ENCODE results near the gene FBLN2. TPM values are rescaled to one million over a fixed set of nuclear protein-coding genes. Genes with fewer than 3 reads are reported as not detected.

The FBLN2 gene
- total RNA-seq, 1 donor from 2014 or later = 67.5 TPM

GRCh38 chr3:13532631-13533030 lies 16.3 kb upstream of the FBLN2 start:
- H3K4me3 Mint-ChIP-seq = no peak overlapping the region
- no peaks in the 10 kb centered on the region for H3K36me3 Mint-ChIP-seq
- no peaks in the 10 kb centered on the region for H3K27me3 Mint-ChIP-seq (ENCODE audit: low read depth)
- DNase-seq (ENCODE audit: low spot score in 2 of 2, unreplicated experiment in 2 of 2) = no peak
- no peak for TF ChIP-seq CTCF (IDR thresholded peaks at IDR 0.05; ENCODE audit: unreplicated experiment)
- no peak overlapping the region for H3K27ac Mint-ChIP-seq
- H3K9me3 Mint-ChIP-seq = peaks cover 3% of the 10 kb centered on the region
- peaks cover 11% of the 10 kb centered on the region for H3K4me1 Mint-ChIP-seq

GRCh38 chr3:13533885-13534301 lies 15.0 kb upstream of the FBLN2 start:
- Mint-ChIP-seq H3K4me3 (no peak overlapping the region), H3K27me3 (ENCODE audit: low read depth) (no peaks in the 10 kb centered on the region), H3K27ac (no peak overlapping the region), H3K36me3 (no peaks in the 10 kb centered on the region), H3K9me3 (peaks cover 3% of the 10 kb centered on the region), H3K4me1 (peaks cover 8% of the 10 kb centered on the region)
- no peak for TF ChIP-seq CTCF (IDR thresholded peaks at IDR 0.05; ENCODE audit: unreplicated experiment)
- DNase-seq (ENCODE audit: low spot score in 2 of 2, unreplicated experiment in 2 of 2) = no peak

DNA sequence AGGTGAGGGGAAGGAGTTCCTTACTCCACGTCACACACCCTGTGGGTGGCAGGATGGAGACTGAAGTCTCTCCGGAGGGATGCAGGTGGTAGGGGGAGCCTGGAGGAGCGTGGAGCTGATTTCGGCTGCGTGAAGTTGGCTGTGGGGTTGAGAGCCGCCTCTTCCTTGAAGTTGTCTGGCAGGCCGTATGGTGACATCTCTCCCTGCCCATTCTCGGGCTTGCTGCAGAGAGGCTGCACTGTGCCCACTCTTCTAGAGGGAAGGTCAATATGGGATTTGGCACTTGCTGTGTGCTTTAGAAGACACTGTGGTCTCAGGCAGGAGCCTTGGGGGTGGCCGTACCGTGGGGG lies 13.4 kb upstream of the FBLN2 start:
- H3K36me3 Mint-ChIP-seq = no peaks in the 10 kb centered on the region
- TF ChIP-seq CTCF (IDR thresholded peaks at IDR 0.05; ENCODE audit: unreplicated experiment) = no peak
- no peaks in the 10 kb centered on the region for H3K27me3 Mint-ChIP-seq (ENCODE audit: low read depth)
- no peak overlapping the region for H3K27ac Mint-ChIP-seq
- H3K4me3 Mint-ChIP-seq = no peak overlapping the region
- H3K9me3 Mint-ChIP-seq = peaks cover 3% of the 10 kb centered on the region
- H3K4me1 Mint-ChIP-seq = peaks cover 7% of the 10 kb centered on the region
- DNase-seq (ENCODE audit: low spot score in 2 of 2, unreplicated experiment in 2 of 2) = no peak

DNA sequence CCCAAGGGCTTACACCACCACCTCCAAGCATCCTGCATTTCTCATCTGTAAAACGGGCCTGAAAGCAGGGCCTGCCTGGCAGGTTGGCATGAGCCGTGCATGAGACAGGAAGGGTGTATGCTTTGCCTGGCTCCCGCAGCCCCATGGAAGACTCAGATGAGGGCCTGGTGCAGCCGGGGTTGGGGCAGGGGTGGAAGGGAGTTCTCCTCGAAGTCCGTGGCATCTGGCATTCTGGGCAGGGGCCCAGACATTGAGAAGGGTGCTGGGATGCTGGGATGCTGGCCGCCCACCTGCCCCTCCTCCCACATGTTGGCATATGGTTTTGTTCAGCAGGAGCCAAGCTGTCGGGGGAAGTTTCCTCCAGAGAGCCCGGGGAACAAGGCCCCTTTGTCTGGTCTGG lies 13.0 kb upstream of the FBLN2 start:
- DNase-seq (ENCODE audit: low spot score in 2 of 2, unreplicated experiment in 2 of 2) = no peak

GRCh38 chr3:13536432-13536831 lies 12.5 kb upstream of the FBLN2 start:
- peaks cover 7% of the 10 kb centered on the region for H3K4me1 Mint-ChIP-seq
- no peaks in the 10 kb centered on the region for H3K36me3 Mint-ChIP-seq

More for the DNA sequence above, 13.0 kb upstream of the FBLN2 start:
- no peak overlapping the region for H3K4me3 Mint-ChIP-seq
- H3K27me3 Mint-ChIP-seq (ENCODE audit: low read depth) = no peaks in the 10 kb centered on the region
- H3K27ac Mint-ChIP-seq = no peak overlapping the region
- H3K4me1 Mint-ChIP-seq = peaks cover 7% of the 10 kb centered on the region
- H3K9me3 Mint-ChIP-seq = peaks cover 3% of the 10 kb centered on the region
- no peaks in the 10 kb centered on the region for H3K36me3 Mint-ChIP-seq
- TF ChIP-seq CTCF (IDR thresholded peaks at IDR 0.05; ENCODE audit: unreplicated experiment) = no peak

More at GRCh38 chr3:13536432-13536831, 12.5 kb upstream of the FBLN2 start:
- H3K27me3 Mint-ChIP-seq (ENCODE audit: low read depth) = no peaks in the 10 kb centered on the region
- H3K4me3 Mint-ChIP-seq = no peak overlapping the region
- peaks cover 3% of the 10 kb centered on the region for H3K9me3 Mint-ChIP-seq
- DNase-seq (ENCODE audit: low spot score in 2 of 2, unreplicated experiment in 2 of 2) = no peak
- TF ChIP-seq CTCF (IDR thresholded peaks at IDR 0.05; ENCODE audit: unreplicated experiment) = no peak
- no peak overlapping the region for H3K27ac Mint-ChIP-seq
